ENCODE results near the gene AFAP1.

Gene AFAP1

DNA sequence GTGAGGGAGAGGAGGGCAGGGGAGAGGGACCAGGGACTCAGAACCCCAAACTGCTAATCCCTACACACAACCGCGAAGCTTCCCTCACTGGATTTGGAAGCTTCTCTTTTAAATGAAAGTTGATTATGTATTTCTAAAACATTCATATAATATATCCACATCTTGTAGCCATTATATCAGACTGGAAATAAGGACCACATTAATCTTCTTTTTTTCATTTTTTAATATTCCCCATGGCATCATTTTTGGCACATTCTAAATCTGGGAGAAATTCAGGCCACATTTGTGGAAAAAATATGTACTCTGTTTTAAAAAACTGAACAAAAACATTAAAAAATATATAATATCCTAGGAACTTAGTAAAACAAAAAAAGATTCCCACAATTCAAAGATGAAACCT is 97.8 kb downstream of the AFAP1 start:
- no peak for DNase-seq (ENCODE audit: low read depth)

DNA sequence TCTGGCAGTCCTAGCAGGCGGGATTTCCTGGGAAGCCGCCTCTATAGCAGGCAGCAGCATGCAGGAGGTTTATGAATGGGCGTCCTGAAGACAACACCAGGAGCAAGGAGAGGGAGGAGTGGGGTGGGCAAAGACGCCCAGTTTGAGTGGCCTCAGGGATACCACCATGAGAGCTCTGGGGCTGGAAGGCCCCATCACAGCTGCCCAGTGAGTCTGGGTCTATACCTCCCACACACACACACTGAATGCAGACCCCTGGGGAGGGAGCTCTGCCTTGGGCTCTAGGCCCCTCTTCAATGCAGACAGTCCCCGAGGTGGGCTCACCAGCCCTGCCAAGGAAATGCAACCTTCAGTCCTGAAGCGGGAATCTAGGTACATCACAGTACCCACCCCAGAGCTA is 98.6 kb downstream of the AFAP1 start:
- no peak for DNase-seq (ENCODE audit: low read depth)

DNA sequence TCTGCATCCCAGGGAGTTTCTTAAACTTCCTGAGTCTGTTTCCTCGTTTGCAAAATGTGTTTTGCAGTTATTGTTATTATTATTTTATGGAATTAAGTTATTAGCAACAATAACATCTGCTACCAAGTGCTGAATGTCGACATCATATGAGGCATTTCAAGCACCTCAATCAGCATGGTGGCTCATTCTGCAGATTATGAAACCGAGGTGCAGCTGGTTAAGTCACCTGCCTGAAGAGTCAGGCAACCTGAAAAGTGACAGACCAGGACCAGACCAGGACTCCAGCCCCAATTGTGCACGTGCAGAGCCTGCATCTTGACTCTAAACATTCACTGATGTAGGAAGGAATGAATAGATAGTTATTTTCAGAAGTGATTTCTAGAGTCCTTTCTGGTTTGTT is 99.8 kb downstream of the AFAP1 start:
- no peak for DNase-seq (ENCODE audit: low read depth)

DNA sequence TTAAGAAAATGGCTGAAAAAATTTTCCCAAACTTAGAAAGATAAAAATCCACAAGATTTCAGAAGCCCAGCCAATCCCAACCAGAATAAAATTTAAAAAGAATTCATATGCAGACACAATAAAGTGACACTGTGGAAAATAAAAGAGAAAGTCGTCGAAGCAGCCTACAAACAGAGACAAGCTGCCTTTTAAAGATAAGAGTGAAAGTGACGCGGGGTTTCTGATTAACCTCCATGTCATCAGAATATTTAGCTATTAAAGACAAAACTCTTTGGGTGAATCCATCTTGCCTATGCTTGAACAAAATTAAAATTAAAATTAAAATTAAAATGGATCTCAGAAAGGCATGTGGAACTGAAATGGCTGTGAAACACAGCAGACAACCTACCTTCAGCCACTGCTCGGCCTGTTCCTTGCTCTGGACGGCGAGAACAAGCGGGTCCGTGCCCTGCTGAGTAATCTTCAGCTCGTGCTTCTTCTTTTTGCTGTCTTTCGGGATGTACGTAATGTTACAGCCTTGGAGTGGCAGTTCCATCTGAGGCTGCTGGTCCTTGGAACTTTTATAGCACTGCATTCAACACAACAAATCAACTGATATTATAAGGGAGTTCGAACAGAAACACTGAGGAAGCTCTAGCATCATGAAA is 101.4 kb downstream of the AFAP1 start:
- DNase-seq (ENCODE audit: low read depth) = no peak

DNA sequence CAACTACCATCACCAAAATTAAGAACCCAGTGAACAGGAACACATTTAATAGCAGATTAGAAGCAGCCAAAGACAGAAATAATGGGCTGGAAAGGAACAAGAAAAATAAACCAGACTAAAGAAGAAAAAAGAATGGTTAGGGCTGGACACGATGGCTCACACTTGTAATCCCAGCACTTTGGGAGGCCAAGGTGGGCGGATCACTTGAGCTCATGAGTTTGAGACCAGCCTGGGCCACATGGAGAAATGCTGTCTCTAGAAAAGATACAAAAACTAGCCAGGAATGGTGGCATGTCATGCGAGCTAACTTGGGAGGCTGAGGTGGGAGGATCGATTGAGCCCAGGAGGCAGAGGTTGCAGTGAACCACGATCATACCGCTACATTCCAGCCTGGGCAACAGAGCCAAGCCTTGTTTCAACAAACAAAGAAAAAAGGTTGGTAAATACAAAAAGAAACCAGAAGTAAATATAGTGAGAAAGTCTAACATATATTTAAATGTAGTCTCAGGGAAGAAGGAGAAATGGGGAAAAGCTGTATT is 102.0 kb downstream of the AFAP1 start:
- no peak for DNase-seq (ENCODE audit: low read depth)

DNA sequence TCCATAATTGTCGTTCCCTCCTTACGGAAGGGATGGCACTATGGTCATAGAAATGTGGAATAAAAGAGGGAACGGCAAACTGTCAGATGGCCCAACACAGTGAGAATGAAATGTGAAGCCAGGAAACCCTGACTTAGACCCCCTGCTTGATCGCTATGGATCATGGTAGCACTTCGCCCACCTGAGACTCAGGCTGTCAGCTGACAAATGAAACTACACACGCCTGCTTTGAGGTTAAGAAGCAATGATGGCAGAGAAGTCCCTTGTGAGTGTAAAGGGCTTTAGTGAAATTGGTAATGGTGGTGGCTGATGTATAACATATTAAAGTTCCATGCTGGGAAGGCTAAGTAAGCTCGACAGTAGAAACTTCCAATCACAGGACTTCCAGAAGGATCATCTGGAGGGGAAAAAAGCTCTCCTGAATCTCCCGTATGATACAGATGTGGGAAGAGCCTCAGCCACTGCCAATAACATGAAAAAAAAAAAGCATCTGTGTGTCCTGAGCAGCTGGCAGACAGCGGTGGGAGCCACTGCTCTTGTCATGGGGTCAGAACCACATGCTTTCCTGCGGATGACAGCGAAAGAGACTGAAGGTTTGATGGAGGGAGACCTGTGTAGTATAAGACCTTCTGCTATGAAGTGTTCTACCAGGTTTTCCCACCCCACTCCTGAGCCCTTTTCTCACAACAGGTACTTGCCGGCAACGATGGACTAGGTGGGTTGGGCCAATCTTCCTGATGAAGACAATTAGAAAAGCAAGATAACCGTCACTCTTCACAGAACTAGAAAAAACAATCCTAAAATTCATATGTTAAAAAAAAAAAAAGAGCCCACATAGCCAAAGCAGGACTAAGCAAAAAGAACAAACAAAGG is 107.6 kb downstream of the AFAP1 start:
- DNase-seq (ENCODE audit: low read depth) = no peak

DNA sequence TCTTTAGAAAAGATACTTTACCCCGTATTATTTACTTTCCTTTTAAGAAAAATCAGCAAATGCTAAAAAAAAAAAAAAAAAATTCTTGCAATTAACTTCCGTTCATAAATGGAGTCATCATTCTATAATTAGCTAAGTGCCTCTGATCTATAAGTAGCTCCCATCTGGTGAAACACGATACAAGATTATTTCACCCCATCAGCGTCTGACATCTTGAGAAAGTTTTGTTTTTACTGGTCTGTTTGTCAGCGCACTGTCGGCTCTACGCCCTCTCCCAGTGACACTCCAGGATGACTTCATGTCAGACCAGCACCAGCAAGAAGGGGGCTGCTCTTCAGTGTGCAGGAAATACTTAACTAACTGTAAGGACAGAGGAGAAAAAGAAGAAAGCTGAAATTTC is 108.3 kb downstream of the AFAP1 start:
- no peak for DNase-seq (ENCODE audit: low read depth)

DNA sequence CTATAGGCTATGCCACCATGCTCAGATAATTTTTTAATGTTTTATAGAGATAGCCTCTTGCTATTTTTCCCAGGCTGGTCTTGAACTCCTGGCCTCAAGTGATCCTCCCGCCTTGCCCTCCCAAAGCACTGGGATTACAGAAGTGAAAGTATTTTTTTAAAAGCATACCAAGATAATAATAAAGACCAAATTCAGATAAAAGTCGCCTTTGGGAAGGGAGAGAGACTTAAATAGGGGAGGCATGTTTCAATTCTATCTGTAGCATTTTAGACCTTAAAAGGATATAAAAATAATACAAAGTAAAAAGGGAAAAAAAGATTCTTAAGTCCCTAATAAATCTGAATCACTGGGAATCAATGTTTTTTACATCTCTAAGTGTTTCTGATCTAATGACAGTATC is 108.9 kb downstream of the AFAP1 start:
- DNase-seq (ENCODE audit: low read depth) = no peak

DNA sequence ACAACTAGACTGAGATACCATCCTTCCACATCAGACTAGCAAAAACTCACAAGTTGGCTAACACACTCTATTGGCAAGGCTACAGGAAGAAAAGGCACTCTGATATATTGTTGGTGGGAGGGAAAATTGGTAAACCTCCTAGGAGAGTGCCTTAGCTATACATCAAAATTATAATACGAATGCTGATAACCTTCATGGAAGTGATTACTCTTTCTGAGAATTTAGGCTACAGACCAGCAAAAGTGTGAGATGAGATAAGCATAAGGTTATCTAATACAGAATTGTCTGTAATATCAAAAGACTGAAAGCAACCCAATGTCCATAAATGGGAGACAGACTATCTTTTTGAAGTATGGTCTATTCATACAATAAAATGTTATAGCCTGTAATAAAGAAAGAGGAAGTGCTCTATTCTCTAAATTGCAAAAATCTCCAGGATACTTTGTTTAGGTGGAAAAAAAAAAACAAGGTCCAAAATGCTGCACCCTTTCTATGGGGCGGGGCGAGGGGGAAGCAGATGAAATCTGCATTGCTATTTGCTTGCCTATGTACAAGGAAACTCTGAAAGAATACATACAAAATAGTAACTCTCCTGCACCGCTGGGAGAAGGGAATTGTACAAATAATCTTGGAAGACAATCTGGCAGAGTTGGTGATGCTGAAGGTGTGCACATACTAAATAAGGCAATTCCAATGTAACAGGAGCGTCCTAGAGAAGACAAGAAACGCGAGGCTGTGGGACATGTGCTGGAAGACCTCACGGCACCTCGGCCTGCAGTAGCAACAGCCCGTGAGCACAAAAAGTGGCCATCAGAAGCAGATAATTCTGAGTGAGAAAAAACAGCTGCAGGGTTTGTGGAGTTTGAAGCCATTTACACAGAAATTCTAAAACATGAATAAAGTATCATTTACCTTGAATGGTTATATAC is 109.7 kb downstream of the AFAP1 start:
- DNase-seq (ENCODE audit: low read depth) = no peak

DNA sequence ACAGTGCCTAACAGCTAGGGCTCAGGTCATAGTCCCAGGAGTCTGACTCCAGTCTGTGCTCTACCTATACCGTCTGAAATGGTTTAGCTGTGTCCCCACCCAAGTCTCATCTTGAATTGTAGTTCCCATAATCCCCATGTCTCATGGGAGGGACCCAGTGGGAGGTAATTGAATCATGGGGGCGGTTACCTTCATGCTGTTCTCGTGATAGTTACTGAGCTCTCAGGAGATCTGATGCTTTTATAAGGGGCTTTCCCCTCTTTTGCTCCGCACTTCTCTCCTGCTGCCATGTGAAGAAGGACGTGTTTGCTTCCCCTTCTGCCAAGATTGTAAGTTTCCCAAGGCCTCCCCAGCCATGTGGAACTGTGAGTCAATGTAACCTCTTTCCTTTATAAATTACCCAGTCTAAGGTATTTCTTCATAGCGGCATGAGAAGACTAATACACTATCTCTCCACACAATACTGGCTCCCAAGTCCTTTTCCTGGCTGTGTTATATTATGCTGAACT is 110.8 kb downstream of the AFAP1 start:
- DNase-seq (ENCODE audit: low read depth) = no peak

DNA sequence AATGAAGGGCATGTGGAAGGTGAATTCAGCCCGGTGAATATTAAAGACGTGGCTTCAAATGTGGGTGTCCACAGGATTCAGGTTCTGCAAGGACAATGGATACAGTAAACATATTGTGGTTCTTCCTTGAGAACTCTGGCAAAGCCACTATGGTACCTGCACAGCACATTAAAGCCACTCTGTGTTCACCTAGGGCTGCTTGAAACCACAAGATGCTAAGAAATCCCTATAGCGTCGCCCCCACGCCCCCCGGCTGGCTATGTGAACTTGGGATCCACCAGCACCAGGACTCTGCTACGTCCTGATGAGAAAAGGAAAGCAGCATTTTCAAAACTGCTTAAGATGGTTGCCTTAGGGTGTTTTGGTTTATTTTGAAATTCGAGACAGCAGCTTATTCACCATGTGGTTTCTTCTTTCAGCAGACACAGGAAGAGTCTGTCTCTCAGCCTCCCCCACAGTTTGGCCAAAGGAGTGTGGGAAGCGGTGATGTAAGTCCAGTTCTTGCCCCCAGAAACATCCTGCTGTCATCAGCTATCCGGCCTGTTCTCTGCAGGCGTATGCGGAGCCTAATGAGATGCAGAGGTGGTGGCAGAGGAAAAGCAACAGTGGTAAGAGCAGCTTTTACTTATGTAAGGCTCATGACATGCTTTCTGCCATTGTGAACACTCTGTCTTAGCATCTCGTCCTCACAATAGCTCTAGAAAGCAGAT is 111.5 kb downstream of the AFAP1 start:
- peak; percentile 14 for DNase-seq (ENCODE audit: low read depth)

DNA sequence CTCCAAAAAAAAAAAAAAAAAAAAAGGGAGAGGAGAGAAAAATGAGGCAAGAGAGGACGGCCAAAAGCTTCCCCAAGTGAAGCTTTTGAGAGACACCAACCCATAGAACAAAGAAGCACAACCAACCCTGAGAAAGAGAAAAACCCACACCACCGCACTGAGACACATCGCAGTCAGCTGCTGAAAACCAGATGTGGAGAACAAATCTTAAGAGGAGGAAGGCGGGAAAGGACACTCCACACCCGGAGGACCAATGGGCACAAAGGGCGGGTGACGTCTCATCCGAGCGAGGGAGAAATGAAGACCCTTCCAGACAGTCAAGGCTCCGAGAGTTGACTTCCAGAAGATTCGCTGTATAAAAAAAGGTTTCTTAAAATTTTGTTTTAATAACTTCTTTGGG is 112.1 kb downstream of the AFAP1 start:
- no peak for DNase-seq (ENCODE audit: low read depth)

DNA sequence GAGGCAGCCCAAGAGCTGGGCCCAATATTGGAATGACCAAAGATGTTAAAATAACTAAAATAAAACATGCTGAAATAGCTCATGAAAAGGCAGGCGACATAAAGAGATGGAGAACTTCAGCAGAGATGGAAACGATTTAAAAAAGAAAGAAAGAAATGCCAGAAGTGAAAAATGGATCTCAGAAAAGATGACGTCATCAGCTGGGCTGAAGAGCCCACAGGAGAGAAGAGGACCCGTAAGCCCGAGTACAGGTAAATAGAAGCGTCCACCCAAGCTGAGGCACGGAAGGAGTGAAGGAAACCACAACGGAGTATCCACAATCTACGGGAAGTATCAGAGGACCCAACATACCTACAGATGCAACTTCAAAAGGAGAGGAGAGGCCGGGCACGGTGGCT is 112.8 kb downstream of the AFAP1 start:
- DNase-seq (ENCODE audit: low read depth) = no peak

DNA sequence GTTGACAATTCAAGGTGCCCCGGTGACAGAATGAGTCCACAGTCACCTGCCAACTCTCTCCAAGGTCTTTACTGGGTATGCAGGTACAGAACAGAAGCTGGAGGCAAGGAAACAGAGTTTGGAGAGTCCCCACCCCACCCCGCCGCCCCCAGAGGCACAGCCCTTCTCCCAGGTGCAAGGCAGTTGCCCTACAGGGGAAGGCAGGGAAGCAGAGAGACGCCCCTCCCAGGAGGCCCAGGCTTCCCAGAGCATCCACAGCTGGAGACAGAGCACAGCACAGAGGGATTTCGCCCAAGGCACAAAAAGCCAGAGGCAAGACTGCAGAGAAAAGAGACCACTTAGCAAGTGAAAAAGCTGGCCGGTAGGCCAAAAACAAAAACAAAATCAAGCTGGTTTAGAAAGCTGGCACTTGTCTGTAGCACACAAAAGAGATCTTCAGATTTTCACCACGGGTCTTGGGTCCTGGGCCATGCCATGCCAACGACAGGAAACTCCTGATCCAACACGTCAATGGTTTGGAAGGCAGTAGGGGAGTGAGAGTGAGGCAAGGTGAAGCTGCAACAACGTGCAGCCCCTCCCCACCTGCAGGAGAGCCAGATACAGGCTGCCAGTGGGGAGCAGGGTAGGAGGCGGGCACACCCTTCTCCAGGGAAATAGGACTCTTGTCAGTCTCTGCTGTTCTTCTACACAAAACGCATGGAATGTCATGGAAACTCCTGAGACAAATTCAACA is 113.3 kb downstream of the AFAP1 start:
- no peak for DNase-seq (ENCODE audit: low read depth)

DNA sequence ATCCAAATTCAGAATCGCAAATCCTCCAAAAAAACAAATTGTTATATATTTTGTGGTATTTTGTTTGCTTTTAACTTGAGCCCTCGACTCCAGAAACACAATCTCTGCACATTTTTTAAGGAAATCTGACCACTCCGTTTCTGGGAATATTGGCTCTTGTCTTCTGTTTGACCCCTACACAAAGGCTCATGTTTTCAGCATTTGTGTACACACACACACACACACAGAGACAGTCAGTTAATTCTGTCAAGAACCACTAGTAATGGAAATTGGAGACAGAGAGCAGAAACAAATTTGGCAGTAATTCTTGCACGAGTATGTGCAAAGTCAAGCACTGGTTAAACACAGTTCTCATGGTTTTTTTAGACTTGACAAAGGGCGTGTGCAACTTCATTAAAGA is 115.4 kb downstream of the AFAP1 start:
- DNase-seq (ENCODE audit: low read depth) = no peak

DNA sequence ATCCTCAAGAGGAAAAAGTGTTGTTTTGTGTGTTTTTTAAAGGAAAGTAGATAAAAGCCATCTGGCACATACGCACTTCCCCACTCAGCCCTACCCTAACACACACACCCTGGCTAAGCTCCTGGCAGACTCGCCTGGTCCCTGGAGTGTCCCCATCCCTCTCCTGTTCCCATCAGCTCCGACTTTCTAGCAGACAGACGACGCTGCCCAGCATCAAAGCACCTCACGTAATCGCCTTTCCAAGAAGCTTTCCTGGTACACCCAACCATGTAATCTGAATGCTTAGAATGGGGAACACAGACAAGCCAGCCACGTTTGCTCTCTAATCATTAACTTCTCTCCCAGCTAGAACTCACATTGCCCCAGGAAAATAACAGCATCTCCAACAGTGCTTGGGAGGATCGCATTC is 116.2 kb downstream of the AFAP1 start:
- DNase-seq (ENCODE audit: low read depth) = no peak

DNA sequence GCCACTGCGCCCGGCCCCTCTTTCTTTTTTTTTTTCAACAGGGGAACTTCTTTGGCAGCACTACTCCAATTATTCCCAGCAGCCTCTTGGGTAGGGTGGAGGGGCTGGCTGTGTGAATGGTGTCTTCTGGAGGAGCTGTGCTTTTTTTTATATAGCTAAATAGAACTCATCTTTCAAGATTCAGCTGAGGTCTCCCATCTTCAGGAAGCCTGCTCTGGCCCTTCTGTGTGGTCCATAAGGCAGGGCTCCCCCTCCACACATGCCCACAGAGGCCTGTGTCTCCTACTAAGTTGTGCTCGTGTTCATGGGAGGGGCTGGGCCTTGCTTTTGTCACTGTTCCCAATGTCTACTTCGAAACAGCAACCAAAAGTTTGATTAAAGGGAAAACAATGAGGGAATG is 116.8 kb downstream of the AFAP1 start:
- no peak for DNase-seq (ENCODE audit: low read depth)

DNA sequence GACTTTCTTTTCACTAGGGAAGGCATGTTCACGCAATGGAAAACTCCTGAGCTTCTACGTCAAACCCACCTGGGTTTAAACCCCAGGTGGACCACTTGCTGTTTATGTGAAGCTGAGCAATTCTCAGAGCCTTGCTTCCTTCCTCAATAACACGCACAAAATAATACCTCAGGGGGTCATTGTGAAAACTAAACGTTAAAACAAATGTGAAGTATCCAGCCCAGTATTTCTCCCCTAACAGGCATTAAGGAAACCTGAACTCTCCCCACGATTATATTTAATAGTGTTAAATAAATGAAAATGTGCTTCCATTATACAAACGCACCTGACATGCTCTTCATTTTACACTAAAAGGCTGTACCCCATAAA is 117.5 kb downstream of the AFAP1 start:
- no peak for DNase-seq (ENCODE audit: low read depth)

DNA sequence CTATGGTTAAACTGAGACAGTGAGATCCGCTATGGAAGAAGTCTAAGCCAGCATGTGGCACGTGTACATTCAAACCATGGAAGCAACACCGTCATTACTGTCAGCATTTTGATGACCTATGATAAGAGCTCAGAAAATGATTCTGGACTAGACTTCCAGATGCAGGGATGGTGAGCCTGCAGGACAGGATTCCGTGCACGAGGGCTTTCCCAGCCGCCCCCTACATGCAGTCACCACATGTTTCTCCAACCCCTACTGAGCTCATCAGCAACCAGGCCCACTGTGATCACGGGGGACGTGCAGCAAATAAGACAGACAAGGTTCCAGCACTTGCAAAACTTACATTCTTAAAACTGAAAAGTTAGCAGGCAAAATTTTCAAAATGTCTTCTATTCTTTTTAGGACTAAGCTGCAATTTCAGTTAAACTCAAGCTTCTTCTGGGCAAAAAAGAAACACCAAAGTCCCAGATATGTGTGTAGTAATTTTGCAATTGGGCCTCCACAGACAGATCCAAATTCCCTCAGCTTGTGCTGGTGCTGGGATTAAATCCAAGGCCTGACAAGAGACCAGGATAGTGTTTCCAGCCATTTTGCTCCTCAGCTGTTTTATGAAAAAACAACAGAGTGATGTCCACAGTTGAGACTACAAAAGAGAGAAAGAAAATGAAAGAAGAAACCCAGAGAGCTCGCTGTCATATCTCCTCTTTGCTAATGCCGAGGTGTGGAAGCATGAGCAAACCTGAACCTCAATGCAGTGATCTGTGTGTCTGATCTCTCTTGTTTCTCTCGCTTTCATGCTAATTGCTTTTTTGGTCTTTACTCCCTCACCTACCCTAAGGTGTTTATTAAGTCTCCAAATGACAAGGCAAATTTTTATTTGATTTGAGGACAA is 118.2 kb downstream of the AFAP1 start:
- no peak for DNase-seq (ENCODE audit: low read depth)
